NB4 (cell line): ENCODE measurements around the gene FOXP4.

Experiments used
- CTCF ChIP-seq: IDR thresholded peaks from one replicate; pipeline ENCODE4 v1.5.1; 2012; ENCODE audit warnings: low read depth, low read length
- MAX ChIP-seq: IDR thresholded peaks from 2 replicates; pipeline ENCODE4 v1.6.1; 2011; ENCODE audit warnings: low read depth, low read length
- POLR2A ChIP-seq: IDR thresholded peaks from 2 replicates; pipeline ENCODE4 v1.6.1; 2011; ENCODE audit warnings: mild to moderate bottlenecking; ENCODE audit not compliant: insufficient read length; ENCODE audit errors: extremely low read depth

- TF ChIP-seq CTCF (no peak), POLR2A (no peak), MAX (no peak)
These were observed 906 bp upstream of the FOXP4 start for GRCh38 chr6:41545247-41545702.
